Stimulated activated CD8-positive, alpha-beta memory T cell treated with anti-CD3 and anti-CD28 coated beads, Interleukin-12 subunit alpha, Interleukin-12 subunit beta, amount 100 ng/mL, for 24 hours (primary cell): Measurements from ENCODE around the gene IL3RA.

Experiments used
- DNase-seq: peaks from one replicate; pipeline ENCODE4 v3.0.0-alpha.2; 2020; ENCODE audit errors: extremely low read depth

The IL3RA gene

GRCh38 chrX:1384658-1385252 is 48.2 kb downstream of the IL3RA start:
- no peak for DNase-seq

GRCh38 chrX:1385253-1386223 is 49.0 kb downstream of the IL3RA start:
- no peak for DNase-seq

DNA sequence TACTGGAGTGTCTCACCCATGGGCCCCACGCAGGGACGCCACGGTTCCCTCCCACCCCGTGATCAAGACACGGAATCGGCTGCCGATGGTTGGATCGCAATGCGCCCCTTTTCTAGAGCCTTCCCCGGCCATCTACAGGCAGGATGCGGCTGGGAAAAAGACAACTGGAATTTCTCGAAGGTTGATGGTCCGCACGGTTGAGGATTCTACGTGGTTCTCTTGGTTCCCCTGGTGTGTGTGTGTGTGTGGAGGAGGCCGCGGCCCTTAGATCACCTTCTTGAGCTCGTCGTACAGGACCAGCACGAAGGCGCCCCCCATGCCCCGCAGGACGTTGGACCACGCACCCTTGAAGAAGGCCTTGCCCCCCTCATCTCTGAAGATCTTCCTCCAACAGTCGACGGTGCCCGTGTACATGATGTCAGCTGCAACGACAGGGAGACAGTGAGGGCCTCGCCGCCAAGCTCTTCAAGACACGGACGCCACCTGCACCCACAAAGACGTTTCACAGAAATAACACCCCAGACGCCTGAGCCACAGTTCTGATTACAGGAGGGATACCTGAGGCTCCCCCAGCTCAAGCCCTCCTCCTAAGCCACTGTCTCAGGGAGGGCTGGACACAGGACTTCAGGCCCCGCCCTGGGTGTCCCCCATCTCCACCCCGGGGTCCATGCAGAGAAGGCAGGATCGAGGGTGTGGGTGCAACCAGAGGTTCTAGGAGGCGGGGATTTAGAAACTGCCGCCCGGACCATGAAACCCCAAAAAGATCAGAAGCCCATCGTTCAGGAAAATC is 49.9 kb downstream of the IL3RA start:
- no peak for DNase-seq

DNA sequence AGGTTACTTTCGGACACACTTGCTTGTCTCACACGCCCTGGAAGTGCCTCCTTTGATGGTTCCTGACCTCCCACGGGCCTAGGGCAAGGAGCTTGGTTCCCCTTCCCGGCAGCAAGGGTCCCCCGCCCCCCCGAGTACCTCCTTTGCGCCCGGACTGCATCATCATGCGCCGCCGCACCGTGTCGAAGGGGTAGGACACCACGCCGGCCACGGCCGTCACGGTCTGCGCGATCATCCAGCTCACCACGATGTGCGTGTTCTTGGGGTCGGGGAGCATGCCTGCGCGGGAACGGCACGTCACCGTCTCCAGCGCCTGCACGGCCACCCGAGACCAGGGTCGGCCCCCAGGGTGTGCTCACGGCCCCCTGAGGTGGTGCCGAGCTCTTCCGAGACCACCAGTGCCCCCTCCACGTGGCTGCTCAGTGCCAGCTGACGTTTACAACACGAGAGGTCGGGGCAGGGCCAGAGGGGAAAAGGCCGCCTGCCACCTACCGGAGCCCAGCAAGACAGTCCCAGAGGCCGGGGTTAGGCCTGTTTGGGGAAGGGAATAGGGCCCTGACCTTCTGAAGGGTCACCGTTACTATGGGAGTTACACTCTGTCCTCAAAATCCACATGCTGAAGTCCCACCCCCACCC is 50.7 kb downstream of the IL3RA start:
- DNase-seq: no peak

DNA sequence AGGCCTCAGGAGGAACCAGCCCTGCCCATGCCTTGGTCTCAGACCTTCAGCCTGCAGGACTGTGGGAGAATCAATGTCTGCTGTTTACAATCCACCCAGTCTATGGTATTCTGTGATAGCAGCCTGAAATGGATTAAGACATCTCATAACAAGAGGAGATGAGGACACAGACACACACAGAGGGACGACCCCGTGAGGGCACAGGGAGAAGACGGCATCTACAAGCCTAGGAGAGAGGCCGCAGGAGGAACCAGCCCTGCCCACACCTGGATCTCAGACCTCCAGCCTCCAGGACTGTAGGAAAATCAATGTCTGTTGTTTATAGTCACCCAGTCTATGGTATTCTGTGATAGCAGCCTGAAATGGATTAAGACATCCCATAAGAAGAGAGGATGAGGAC is 52.1 kb downstream of the IL3RA start:
- DNase-seq: no peak

DNA sequence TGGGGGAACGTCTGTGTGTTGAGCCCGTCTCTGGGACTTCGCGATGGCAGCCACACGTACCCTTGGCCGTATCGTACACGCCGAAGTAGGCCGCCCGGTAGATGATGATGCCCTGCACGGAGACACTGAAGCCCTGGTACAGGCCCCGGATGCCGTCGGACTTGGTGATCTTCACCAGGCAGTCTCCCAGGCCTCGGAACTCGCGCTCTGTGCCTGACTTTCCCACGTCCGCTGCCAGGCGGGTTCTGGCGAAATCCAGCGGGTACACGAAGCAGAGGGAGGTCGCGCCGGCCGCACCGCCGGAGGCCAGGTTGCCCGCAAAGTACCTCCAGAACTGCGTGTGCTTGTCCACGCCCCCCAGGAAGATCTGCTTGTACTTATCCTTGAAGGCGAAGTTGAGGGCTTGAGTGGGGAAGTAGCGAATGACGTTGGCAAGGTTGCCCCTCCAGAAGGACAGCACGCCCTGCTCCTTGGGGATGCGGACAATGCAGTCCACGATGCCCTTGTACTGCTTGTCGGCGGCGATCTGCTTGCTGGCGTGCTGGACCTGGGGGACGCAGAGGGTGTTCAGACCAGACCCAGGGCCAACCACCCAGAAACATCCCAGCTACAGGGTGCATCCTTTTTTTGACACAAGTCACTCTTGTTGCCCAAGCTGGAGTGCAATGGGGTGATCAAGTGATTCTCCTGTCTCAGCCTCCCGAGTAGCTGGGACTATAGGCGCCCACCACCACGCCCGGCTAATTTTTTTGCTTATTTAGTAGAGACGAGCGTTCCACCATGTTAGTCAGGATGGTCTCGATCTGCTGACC is 52.8 kb downstream of the IL3RA start:
- DNase-seq: no peak

DNA sequence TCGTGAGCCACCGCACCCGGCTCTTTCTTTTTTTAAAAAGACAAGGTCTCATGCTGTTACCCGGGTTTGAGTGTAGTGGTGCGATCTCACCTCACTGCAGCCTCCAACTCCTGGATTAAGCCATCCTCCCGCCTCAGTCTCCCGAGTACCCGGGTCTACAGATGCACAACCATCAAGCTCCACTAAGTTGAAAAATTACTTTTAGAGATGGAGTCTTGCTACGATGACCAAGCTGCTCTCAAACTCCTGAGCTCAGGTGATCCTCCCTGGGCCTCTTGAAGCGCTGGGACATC is 53.4 kb downstream of the IL3RA start:
- no peak for DNase-seq

DNA sequence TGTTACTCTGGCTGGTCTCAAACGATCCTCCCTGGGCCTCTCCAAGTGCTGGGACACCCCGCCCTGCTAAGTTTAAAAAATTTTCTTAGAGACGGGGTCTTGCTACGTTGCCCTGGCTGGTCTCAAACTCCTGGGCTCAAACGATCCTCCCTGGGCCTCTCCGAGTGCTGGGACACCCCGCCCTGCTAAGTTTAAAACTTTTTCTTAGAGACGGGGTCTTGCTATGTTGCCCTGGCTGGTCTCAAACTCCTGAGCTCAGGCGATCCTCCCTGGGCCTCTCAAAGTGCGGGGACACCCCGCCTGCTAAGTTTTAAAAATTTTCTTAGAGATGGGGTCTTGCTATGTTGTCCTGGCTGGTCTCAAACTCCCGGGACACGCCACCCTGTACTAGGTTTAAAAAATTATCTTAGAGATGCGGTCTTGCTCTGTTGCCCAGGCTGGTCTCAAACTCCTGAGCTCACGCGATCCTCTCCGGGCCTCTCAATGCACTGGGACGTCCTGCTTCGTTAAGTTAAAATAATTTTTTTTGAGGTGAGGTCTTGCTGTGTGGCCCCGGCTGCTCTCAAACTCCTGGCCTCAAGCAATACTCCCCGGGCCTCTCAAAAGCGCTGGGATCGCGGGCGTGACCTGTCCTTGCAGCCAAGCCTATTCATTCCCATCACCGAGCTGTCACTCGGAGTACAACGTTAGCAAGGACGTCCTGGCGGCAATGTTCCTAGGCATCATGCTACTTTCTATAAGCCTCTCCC is 54.2 kb downstream of the IL3RA start:
- no peak for DNase-seq

DNA sequence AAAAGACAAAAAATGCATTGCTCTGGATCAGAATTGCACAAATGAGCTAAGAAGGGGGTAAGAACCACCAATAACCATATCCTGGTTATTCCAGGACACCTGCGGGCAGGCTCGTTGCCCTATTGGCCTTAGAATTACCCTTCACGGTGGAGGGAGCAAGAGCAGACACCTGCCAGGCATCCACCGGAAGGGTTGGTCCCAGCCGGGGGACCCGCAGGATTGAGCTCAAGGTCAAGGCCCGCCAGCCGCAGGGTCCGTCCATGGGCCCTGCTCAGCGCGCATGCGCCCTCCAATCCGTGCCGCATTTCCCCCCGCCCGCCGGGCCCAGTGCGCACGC is 54.8 kb downstream of the IL3RA start:
- DNase-seq: peak; percentile 80

GRCh38 chrX:1391707-1392375 is 55.3 kb downstream of the IL3RA start, which contains the start of gene SLC25A6:
SLC25A6 (minus strand) TSS chrX:1392113; CDS start chrX:1392009, 104 bp downstream.
- peak; percentile 99 for DNase-seq

DNA sequence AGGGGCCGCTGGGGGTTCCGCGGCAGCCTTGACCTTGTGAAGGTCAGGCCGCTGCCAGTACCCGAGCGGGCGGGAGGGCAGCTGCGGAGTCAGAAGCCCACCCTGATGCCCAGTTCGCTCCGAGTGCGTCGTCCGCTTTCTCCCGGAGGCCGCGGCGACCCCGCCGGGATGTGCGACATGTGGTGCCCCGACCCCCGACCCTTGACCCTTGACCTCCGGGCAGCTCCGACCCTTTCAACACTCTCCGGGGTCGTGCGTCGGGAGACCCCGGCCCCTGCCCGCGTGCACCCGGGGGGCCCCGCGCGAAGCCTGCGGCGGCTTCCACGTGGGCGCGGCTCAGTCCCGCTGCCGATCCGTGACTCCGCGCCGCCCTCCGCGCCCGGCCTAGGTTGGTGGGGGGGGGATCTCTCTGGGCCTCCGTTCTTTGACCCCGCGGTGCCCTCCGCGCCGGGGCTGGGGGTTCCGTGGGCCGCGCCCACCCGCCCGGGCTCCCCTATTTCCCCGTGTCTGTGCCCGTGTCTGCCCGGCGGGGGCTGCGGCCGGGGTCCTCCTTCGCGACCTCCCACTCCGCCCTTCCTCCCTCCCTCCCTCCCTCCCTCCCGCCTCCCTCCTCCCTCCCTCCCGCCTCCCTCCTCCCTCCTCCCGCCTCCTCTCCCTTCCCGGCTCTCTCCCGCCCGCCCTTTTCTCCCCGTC is 55.9 kb downstream of the IL3RA start:
- DNase-seq: no peak

DNA sequence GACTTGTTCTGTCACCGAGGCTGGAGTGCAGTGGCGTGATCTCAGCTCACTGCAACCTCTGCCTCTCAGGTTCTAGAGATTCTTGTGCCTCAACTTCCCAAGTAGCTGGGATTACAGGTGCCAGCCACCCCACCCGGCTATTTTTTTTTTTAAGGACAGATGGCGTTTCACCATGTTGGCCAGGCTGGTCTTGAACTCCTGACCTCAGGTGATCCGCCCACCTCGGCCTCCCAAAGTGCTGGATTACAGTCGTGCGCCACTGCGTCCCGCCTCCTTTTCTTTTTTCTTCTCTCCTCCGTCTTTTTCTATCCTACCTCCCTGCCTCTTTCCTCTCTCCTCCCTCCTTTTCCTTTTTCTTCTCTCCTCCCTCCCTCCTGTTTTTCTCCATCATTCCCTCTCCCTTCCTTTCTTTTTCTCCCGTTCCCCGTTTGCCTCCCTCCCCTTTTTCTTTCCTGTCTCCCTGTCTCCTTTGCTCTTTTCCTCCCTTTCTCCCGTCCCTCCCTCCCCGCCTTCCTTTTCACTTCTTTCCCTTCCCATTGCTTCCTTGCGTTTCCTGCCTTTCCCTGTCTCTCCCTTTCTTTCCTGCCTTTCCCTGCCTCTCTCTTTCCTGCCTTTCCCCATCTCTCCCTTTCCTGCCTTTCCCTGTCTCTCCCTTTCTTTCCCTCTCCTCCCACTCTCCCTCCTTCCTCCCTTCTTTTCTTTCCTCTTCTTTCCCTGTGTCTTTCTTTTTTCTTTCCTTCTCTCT is 57.5 kb downstream of the IL3RA start:
- no peak for DNase-seq

DNA sequence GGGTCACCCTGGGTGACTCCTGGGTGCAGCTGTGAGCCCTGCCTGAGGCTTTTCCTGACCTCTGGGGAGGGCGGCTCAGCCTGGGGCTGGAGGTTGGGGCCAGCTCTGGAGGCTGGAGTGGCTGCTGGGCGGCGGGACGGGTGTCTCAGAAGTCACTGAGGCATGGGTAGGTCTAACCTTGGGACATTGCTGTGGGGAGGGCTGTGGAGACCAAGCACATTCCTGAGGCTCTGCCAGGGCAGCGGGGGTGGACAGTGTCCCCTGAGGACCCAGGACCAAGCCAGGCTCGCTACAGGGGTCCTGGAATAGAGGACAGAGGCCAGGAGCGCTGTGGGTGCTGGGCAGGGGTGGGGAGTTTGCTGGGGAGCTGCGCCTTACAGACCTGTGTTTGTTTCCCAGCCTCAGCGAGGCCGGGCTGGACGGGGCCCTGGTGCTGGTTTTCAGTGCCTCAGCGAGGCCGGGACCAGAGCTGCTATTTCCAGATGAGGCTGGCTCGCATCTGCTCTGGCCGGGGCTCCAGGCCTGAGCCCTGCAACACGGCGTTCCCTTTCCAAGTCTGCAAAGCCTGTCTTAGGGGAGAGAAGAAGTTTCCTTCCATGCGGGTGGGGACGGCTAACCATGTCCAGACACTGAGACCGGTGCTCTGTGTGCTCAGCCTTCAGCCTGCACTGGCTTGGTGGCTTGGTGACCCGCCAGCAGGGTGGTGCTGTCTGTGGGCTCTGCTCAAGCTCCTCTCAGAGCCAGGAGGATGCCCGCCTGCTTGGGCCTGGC is 58.3 kb downstream of the IL3RA start:
- no peak for DNase-seq

DNA sequence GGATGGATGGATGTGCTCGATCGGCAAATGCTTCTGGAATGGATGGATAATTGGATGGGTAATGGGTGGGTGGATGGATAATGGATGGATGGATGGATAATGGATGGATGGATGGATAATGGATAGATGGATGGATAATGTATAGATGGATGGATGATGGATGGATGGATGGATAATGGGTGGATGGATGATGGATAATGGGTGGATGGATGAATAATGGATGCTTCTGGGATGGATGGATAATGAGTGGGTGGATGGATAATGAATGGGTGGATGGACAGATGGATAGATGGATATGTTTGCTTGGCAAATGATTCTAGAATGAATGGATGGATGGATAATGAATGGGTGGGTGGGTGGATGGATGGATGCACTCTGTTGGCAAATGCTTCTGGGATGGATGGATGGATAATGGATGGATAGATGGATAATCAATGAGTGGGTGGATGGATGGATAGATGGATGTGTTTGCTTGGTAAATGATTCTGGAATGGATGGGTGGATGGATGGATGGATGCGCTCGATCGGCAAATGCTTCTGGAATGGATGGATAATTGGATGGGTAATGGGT is 59.1 kb downstream of the IL3RA start:
- no peak for DNase-seq

DNA sequence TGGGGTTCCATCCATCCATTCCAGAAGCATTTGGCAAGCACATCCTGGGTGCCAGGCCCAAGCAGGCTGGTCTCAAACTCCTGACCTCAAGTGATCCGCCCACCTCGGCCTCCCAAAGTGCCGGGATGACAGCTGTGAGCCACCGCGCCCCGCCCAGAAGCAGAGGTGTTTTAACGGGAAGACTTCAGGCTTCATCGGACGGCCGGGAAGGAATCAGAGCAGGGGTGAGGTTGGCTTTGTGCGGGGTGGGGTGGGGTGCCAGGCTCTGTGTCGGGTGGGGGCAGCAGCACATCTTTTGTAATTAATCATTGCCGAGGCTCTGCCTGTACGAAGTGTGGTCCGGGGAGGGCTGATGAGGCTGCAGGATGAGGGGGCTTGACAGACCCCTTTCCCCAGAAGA is 60.4 kb downstream of the IL3RA start:
- DNase-seq: no peak

DNA sequence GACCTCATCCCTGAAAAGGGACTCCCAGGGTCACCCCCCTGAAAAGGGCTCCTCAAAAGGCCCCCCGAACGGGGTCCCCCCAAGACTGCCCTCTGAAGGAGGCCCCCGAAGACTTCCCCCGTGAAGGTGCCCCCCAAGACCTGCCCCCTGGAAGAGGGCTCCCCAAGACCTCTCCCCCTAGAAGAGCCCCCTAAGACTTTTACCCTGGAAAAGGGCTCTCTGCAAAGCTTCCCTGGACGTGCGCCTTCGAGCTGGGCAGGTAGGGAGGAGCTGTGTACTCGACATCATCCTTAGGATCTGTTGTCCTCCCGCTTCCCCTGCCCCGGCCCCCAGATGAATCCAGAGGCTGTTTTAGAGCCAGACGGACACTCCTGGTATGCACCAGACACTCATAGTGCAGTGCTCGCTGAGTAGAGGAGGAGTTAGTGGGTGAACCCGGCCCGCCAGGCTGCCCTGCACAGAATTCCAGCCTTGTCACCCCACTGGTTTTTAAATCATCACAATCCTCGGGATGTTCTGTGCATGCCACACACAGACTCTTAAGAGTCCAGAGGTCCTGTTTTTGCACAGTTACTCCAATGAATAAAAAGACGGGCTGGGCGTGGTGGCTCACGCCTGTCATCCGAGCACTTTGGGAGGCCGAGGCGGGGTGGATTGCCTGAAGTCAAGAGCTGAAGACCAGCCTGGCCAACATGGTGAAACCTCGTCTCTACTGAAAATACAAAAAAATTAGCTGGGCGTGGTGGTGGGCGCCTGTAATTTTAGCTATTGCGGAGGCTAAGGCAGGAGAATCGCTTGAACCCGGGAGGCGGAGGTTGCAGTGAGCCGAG is 61.1 kb downstream of the IL3RA start:
- DNase-seq: no peak
